Aorta (tissue), 5 donors: Measurements from ENCODE around the gene LRTM2. TPM values are rescaled to one million over a fixed set of nuclear protein-coding genes. Genes with fewer than 3 reads are reported as not detected.

ENCODE experiments used
- ATAC-seq: fragments of 200-7000 bp; cut with Tn5 transposase; one replicate; pipeline ENCODE4 v1.9.1; 2022; ENCODE audit warnings: moderate library complexity; ENCODE audit not compliant: low FRiP score
- DNase-seq, 2 donors: peaks; one replicate each; pipeline ENCODE4 v3.0.0-alpha.2; 2020
- H3K27ac ChIP-seq, 2 donors: one replicate each; pipeline ENCODE4 v1.5.1; 2013; ENCODE audit warnings: low read length in 2 of 2, mild to moderate bottlenecking in 2 of 2, moderate library complexity in 2 of 2, control low read depth in 1 of 2, inconsistent platforms in 1 of 2, low read depth in 1 of 2
- H3K27me3 ChIP-seq, 2 donors: one replicate each; pipeline ENCODE4 v1.6.1; 2013; ENCODE audit warnings: control low read depth in 1 of 2, low read length in 1 of 2, mild to moderate bottlenecking in 1 of 2, moderate library complexity in 1 of 2; ENCODE audit not compliant: insufficient read depth in 2 of 2, control insufficient read depth in 1 of 2
- H3K36me3 ChIP-seq, 2 donors: one replicate each; pipeline ENCODE4 v1.6.1; 2013; ENCODE audit warnings: control low read depth in 1 of 2, low read length in 1 of 2, mild to moderate bottlenecking in 1 of 2; ENCODE audit not compliant: insufficient read depth in 2 of 2, control insufficient read depth in 1 of 2
- H3K4me1 ChIP-seq, 2 donors: one replicate each; pipeline ENCODE4 v1.6.1; 2013; ENCODE audit warnings: low read length in 2 of 2, control low read depth in 1 of 2, mild to moderate bottlenecking in 1 of 2, moderate library complexity in 1 of 2; ENCODE audit not compliant: insufficient read depth in 2 of 2, control insufficient read depth in 1 of 2
- H3K4me3 ChIP-seq, 2 donors: one replicate each; pipeline ENCODE4 v1.5.1; 2013; ENCODE audit warnings: low read length in 2 of 2, control low read depth in 1 of 2, mild to moderate bottlenecking in 1 of 2
- H3K9me3 ChIP-seq: one replicate; pipeline ENCODE4 v1.6.1; 2013; ENCODE audit warnings: mild to moderate bottlenecking, low read length; ENCODE audit not compliant: control insufficient read depth
- WGBS, 2 donors: extraction: QIAGEN DNeasy Blood & Tissue Kit; methylation state at CpG; one replicate each; pipeline ENCODE4 v1.1.7; 2013; 5-methylcytosine and 5-hydroxymethylcytosine counted together
- intact Hi-C, 2 donors: fragments of 100-400 bp; cut with DNase I; formaldehyde crosslinking; loops; one replicate each; pipeline versions ENCODE4 v1.14.2 to v1.15.0; 2022
- polyA plus RNA-seq, 2 donors: library from polyadenylated mRNA; stranded (reverse); fragments of 200-250 nt; gene quantifications; one replicate each; pipeline ENCODE4 v1.2.3, GENCODE V29; 2013
- total RNA-seq, 2 donors: library from RNA; stranded (reverse); fragmentation: NEBNext Ultra II Directional; extraction: Animal tissue kit (Norgen Biotek cat#: 25700); gene quantifications; one replicate each; pipeline ENCODE4 v1.2.1, GENCODE V29; 2021
- donor health status: healthy with polysubstance abuse.
- donor health status: Bipolar disorder and iron deficiency.
- donor health status: DM: no; HTN: no; CAD: no.
- donor health status: DM: no; HTN: no; CAD: no.
- donor health status: DM: yes; HTN: yes; CAD: no.

LRTM2 gene
- total and polyA plus RNA-seq, 4 donors, result not detected

GRCh38 chr12:1808798-1809480, 11.4 kb upstream of the LRTM2 start:
- DNase-seq (peak; percentile 36 to 39), ATAC-seq (no peak)
- Histone ChIP-seq H3K36me3 (no peaks in the 10 kb centered on the region), H3K4me3 (no peak overlapping the region), H3K9me3 (no peaks in the 10 kb centered on the region), H3K4me1 (no peaks in the 10 kb centered on the region), H3K27ac (no peak overlapping the region), H3K27me3 (no peaks in the 10 kb centered on the region)
- 95% methylated on average over 22 of the region's 22 CpGs for WGBS, 2 donors
- intact Hi-C loops, result no loop called here

- no peak overlapping the region for H3K4me3 ChIP-seq
- no peaks in the 10 kb centered on the region for H3K4me1 ChIP-seq
- DNase-seq (peak; percentile 33 to 57), ATAC-seq (no peak)
- no peaks in the 10 kb centered on the region for H3K9me3 ChIP-seq
- H3K36me3 ChIP-seq, result no peaks in the 10 kb centered on the region
- H3K27me3 ChIP-seq, result no peaks in the 10 kb centered on the region
- intact Hi-C loops, result no loop called here
- H3K27ac ChIP-seq, result no peak overlapping the region
- 90 to 93% methylated on average over 13 of the region's 13 CpGs for WGBS, 2 donors
Measured at GRCh38 chr12:1809591-1810190, 10.7 kb upstream of the LRTM2 start.

- H3K9me3 ChIP-seq, result no peaks in the 10 kb centered on the region
- H3K36me3 ChIP-seq, result no peaks in the 10 kb centered on the region
- H3K27me3 ChIP-seq, result no peaks in the 10 kb centered on the region
- no peak overlapping the region for H3K4me3 ChIP-seq
- peak; percentile 38 to 44 for DNase-seq
- intact Hi-C loops, result no loop called here
- 70 to 81% methylated on average over 20 to 21 of the region's 21 CpGs for WGBS, 2 donors
- no peaks in the 10 kb centered on the region for H3K4me1 ChIP-seq
- no peak for ATAC-seq
- no peak overlapping the region for H3K27ac ChIP-seq
Measured at GRCh38 chr12:1810201-1810930, 10.0 kb upstream of the LRTM2 start.

- H3K27me3 ChIP-seq, result no peaks in the 10 kb centered on the region
- H3K36me3 ChIP-seq, result no peaks in the 10 kb centered on the region
- no peak overlapping the region for H3K4me3 ChIP-seq
- H3K27ac ChIP-seq, result no peak overlapping the region
- 92% methylated on average over 10 of the region's 10 CpGs for WGBS, 2 donors
- DNase-seq (no peak), ATAC-seq (no peak)
- H3K9me3 ChIP-seq, result no peaks in the 10 kb centered on the region
- H3K4me1 ChIP-seq, result no peaks in the 10 kb centered on the region
- intact Hi-C loops, result no loop called here
Measured at GRCh38 chr12:1810931-1811280, 9.5 kb upstream of the LRTM2 start.

- no peaks in the 10 kb centered on the region for H3K4me1 ChIP-seq
- no peaks in the 10 kb centered on the region for H3K36me3 ChIP-seq
- H3K27me3 ChIP-seq, result no peaks in the 10 kb centered on the region
- no peak overlapping the region for H3K27ac ChIP-seq
- DNase-seq (no peak), ATAC-seq (no peak)
- intact Hi-C loops, result no loop called here
- 88 to 89% methylated on average over 27 of the region's 27 CpGs for WGBS, 2 donors
- no peak overlapping the region for H3K4me3 ChIP-seq
- H3K9me3 ChIP-seq, result no peaks in the 10 kb centered on the region
Measured at GRCh38 chr12:1811281-1811947, 9.0 kb upstream of the LRTM2 start.

GRCh38 chr12:1811948-1812291, 8.4 kb upstream of the LRTM2 start:
- no peak overlapping the region for H3K27ac ChIP-seq
- intact Hi-C loops, result no loop called here
- 91 to 92% methylated on average over 6 of the region's 6 CpGs for WGBS, 2 donors
- DNase-seq (no peak), ATAC-seq (no peak)
- H3K4me1 ChIP-seq, result no peaks in the 10 kb centered on the region
- H3K36me3 ChIP-seq, result no peaks in the 10 kb centered on the region
- no peaks in the 10 kb centered on the region for H3K27me3 ChIP-seq
- H3K9me3 ChIP-seq, result no peaks in the 10 kb centered on the region
- no peak overlapping the region for H3K4me3 ChIP-seq

GRCh38 chr12:1812650-1813302, 7.6 kb upstream of the LRTM2 start:
- no peaks in the 10 kb centered on the region for H3K4me1 ChIP-seq
- peak in 1 of 2 donors; percentile 76 for DNase-seq
- no peaks in the 10 kb centered on the region for H3K9me3 ChIP-seq
- no peaks in the 10 kb centered on the region for H3K27me3 ChIP-seq
- H3K36me3 ChIP-seq, result no peaks in the 10 kb centered on the region
- no peak overlapping the region for H3K4me3 ChIP-seq
- ATAC-seq, result peak; percentile 13
- intact Hi-C loops, result no loop called here
- no peak overlapping the region for H3K27ac ChIP-seq
- 88 to 89% methylated on average over 17 of the region's 17 CpGs for WGBS, 2 donors

- Histone ChIP-seq H3K4me1 (no peaks in the 10 kb centered on the region), H3K27ac (no peak overlapping the region), H3K9me3 (no peaks in the 10 kb centered on the region), H3K27me3 (no peaks in the 10 kb centered on the region), H3K36me3 (no peaks in the 10 kb centered on the region), H3K4me3 (no peak overlapping the region)
- DNase-seq (no peak), ATAC-seq (no peak)
- WGBS, 2 donors, result 79 to 83% methylated on average over 8 of the region's 8 CpGs
- intact Hi-C loops, result no loop called here
Measured at GRCh38 chr12:1814266-1814665, 6.1 kb upstream of the LRTM2 start.
